Liver (tissue), 9 donors: ENCODE data around the gene TMEM139. TPM values are rescaled to one million over a fixed set of nuclear protein-coding genes. Genes with fewer than 3 reads are reported as not detected.

Experiments
- DNase-seq: peaks from one replicate; pipeline ENCODE4 v3.0.0-alpha.2; 2017; ENCODE audit warnings: low spot score
- H3K27ac ChIP-seq, 2 donors: one replicate each; pipeline ENCODE4 v1.7.0; 2013; ENCODE audit warnings: inconsistent platforms in 2 of 2, low read length in 2 of 2, control low read depth in 1 of 2, low read depth in 1 of 2, mild to moderate bottlenecking in 1 of 2
- H3K27me3 ChIP-seq, 4 donors: one replicate each; pipeline versions ENCODE4 v1.6.1 to v1.7.0; 2013; ENCODE audit warnings: low read length in 3 of 4, inconsistent platforms in 1 of 4, mild to moderate bottlenecking in 1 of 4, moderate library complexity in 1 of 4; ENCODE audit not compliant: control insufficient read depth in 4 of 4, insufficient read depth in 4 of 4
- H3K36me3 ChIP-seq, 4 donors: one replicate each; pipeline versions ENCODE4 v1.6.1 to v1.7.0; 2013; ENCODE audit warnings: low read length in 3 of 4, mild to moderate bottlenecking in 3 of 4, low read depth in 1 of 4, moderate library complexity in 1 of 4; ENCODE audit not compliant: control insufficient read depth in 4 of 4, insufficient read depth in 3 of 4
- H3K4me1 ChIP-seq, 4 donors: one replicate each; pipeline versions ENCODE4 v1.6.1 to v1.7.0; 2013; ENCODE audit warnings: low read length in 3 of 4, mild to moderate bottlenecking in 3 of 4, moderate library complexity in 1 of 4; ENCODE audit not compliant: control insufficient read depth in 4 of 4, insufficient read depth in 4 of 4
- H3K4me3 ChIP-seq, 3 donors: one replicate each; pipeline versions ENCODE4 v1.6.1 to v1.7.0; 2013; ENCODE audit warnings: low read length in 3 of 3, control low read depth in 1 of 3, low read depth in 1 of 3, mild to moderate bottlenecking in 1 of 3
- H3K9ac ChIP-seq, 2 donors: one replicate each; pipeline ENCODE4 v1.7.0; 2013; ENCODE audit warnings: low read length in 2 of 2, mild to moderate bottlenecking in 2 of 2, moderate library complexity in 2 of 2, control low read depth in 1 of 2, low read depth in 1 of 2
- H3K9me3 ChIP-seq, 4 donors: one replicate each; pipeline versions ENCODE4 v1.6.1 to v1.7.0; 2013; ENCODE audit warnings: low read length in 3 of 4; ENCODE audit not compliant: control insufficient read depth in 4 of 4
- ATF3 ChIP-seq: IDR thresholded peaks from 2 replicates; pipeline ENCODE4 v1.6.1; 2016; ENCODE audit warnings: antibody characterized with exemption
- CTCF ChIP-seq: fragments of 150-350 bp; IDR thresholded peaks from 2 replicates; pipeline ENCODE4 v1.5.1; 2017; ENCODE audit warnings: improper control_type of control experiment, low read depth, low read length; ENCODE audit not compliant: missing input control
- EGR1 ChIP-seq, 2 donors: IDR thresholded peaks; 2 replicates each; pipeline ENCODE4 v1.6.1; 2016 to 2018; ENCODE audit warnings: antibody characterized with exemption in 2 of 2, low read depth in 2 of 2
- FOXA1 ChIP-seq: IDR thresholded peaks from 2 replicates; pipeline ENCODE4 v1.6.1; 2016; ENCODE audit warnings: antibody characterized with exemption
- FOXA2 ChIP-seq: IDR thresholded peaks from 2 replicates; pipeline ENCODE4 v1.6.1; 2016; ENCODE audit warnings: antibody characterized with exemption
- HNF4A ChIP-seq, 2 donors: conservative IDR thresholded peaks; 2 replicates each; pipeline ENCODE4 v1.6.1; 2016; ENCODE audit warnings: antibody characterized with exemption in 2 of 2, mild to moderate bottlenecking in 2 of 2
- JUND ChIP-seq, 2 donors: IDR thresholded peaks; 2 replicates each; pipeline ENCODE4 v1.6.1; 2016; ENCODE audit warnings: antibody characterized with exemption in 2 of 2
- NR2F2 ChIP-seq: IDR thresholded peaks from 2 replicates; pipeline ENCODE4 v1.6.1; 2016; ENCODE audit warnings: antibody characterized with exemption
- RAD21 ChIP-seq, 2 donors: IDR thresholded peaks; 2 replicates each; pipeline ENCODE4 v1.6.1; 2016; ENCODE audit warnings: antibody characterized with exemption in 2 of 2, mild to moderate bottlenecking in 2 of 2
- REST ChIP-seq: IDR thresholded peaks from 2 replicates; pipeline ENCODE4 v1.6.1; 2016; ENCODE audit warnings: antibody characterized with exemption, mild to moderate bottlenecking
- RXRA ChIP-seq, 2 donors: IDR thresholded peaks; 2 replicates each; pipeline ENCODE4 v1.6.1; 2017 to 2018; ENCODE audit warnings: antibody characterized with exemption in 2 of 2, mild to moderate bottlenecking in 1 of 2
- SP1 ChIP-seq: IDR thresholded peaks from 2 replicates; pipeline ENCODE4 v1.6.1; 2018; ENCODE audit warnings: antibody characterized with exemption, mild to moderate bottlenecking
- YY1 ChIP-seq: IDR thresholded peaks from 2 replicates; pipeline ENCODE4 v1.6.1; 2016; ENCODE audit warnings: antibody characterized with exemption, mild to moderate bottlenecking
- WGBS: extraction: QIAGEN DNeasy Blood & Tissue Kit; methylation state at CpG from one replicate; pipeline ENCODE4 v1.1.7; 2013; 5-methylcytosine and 5-hydroxymethylcytosine counted together
- polyA plus RNA-seq, 2 donors: library from polyadenylated mRNA; stranded (reverse) in 1 of 2; unstranded in 1 of 2; fragments of 200-250 nt in 1 of 2; fragments of >200 nt in 1 of 2; fragmentation: Nextera tagmentation in 1 of 2; extraction: Ambion mirVana in 1 of 2; gene quantifications; one replicate each; pipeline versions ENCODE4 v1.2.1 to v1.2.3, GENCODE V29; 2013 to 2015
- total RNA-seq, 2 donors: library from RNA; depleted of rRNA; stranded (reverse); fragments of >200 nt; gene quantifications; one replicate each; pipeline ENCODE4 v1.2.3, GENCODE V29; 2014
- TF ChIP-seq, protein P1 (sequence below): IDR thresholded peaks from 2 replicates; pipeline ENCODE4 v1.6.1; 2016; ENCODE audit warnings: antibody characterized with exemption
- TF ChIP-seq, protein P2 (sequence below): IDR thresholded peaks from 2 replicates; pipeline ENCODE4 v1.6.1; 2016; ENCODE audit warnings: antibody characterized with exemption
- donor health status: healthy.
- donor health status: healthy.
- donor health status: healthy.
- donor health status: healthy.
- donor health status: healthy.

TMEM139 gene
- total and polyA plus RNA-seq, 4 donors: 3.0 to 8.6 (median 5.5) TPM

DNA sequence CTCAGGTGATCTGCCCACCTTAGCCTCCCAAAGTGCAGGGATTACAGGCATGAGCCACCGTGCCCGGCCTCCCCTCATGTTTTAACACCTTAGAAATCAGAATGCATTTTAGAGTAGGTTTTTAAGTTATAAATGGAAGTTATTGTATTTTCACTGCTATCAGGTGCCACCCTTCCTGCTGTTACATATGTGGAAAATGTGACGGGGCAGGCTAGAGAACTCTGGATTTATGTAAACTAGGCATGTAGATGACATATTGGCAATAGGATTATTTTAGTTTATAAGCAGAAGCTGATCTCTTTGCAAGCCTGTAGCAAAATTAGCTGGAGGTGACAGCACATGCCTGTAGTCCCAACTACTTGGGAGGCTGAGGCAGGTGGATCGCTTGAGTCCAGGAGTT lies 5.5 kb downstream of the TMEM139 start (continued):
- TF ChIP-seq RAD21 (IDR thresholded peaks at IDR 0.05) (no peak), EGR1 (IDR thresholded peaks at IDR 0.05; ENCODE audit: low read depth in 2 of 2) (no peak), FOXA2 (no peak), CTCF (no peak)

DNA sequence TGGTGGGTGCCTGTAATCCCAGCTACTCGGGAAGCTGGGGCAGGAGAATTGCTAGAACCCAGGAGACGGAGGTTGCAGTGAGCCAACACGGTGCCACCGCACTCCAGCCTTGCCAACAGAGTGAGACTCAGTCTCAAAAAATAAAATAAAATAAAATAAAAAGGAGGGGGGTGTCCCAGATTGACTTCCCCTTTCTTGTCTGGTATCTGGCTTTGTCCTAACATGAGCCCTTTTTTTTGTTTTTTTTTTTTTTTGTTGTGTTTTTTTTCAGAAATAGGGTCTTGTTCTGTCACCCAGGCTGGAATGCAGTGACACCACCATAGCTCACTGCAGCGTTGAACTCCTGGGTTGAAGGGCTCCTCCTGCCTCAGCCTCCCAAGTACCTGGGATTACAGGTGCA lies 8.1 kb downstream of the TMEM139 start:
- Histone ChIP-seq H3K4me1 (peaks cover 0 to 17% (median 8%) of the 10 kb centered on the region in 4 donors), H3K27ac (no peak overlapping the region), H3K27me3 (no peaks in the 10 kb centered on the region), H3K9ac (no peak overlapping the region), H3K4me3 (no peak overlapping the region), H3K9me3 (no peaks in the 10 kb centered on the region), H3K36me3 (peaks cover 11 to 43% (median 36%) of the 10 kb centered on the region in 4 donors)
- no peak for TF ChIP-seq JUND (IDR thresholded peaks at IDR 0.05)
- no peak for TF ChIP-seq FOXA2
- no peak for TF ChIP-seq ATF3
- no peak for TF ChIP-seq RXRA (IDR thresholded peaks at IDR 0.05)
- TF ChIP-seq CTCF: no peak
- TF ChIP-seq, protein P1, sequence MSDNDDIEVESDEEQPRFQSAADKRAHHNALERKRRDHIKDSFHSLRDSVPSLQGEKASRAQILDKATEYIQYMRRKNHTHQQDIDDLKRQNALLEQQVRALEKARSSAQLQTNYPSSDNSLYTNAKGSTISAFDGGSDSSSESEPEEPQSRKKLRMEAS: no peak
- no peak for TF ChIP-seq RAD21 (IDR thresholded peaks at IDR 0.05)
- no peak for TF ChIP-seq SP1
- TF ChIP-seq HNF4A (conservative IDR thresholded peaks at IDR 0.05): no peak
- TF ChIP-seq NR2F2: no peak
- TF ChIP-seq FOXA1: no peak
- TF ChIP-seq YY1: no peak
- no peak for TF ChIP-seq REST
- TF ChIP-seq, protein P2, sequence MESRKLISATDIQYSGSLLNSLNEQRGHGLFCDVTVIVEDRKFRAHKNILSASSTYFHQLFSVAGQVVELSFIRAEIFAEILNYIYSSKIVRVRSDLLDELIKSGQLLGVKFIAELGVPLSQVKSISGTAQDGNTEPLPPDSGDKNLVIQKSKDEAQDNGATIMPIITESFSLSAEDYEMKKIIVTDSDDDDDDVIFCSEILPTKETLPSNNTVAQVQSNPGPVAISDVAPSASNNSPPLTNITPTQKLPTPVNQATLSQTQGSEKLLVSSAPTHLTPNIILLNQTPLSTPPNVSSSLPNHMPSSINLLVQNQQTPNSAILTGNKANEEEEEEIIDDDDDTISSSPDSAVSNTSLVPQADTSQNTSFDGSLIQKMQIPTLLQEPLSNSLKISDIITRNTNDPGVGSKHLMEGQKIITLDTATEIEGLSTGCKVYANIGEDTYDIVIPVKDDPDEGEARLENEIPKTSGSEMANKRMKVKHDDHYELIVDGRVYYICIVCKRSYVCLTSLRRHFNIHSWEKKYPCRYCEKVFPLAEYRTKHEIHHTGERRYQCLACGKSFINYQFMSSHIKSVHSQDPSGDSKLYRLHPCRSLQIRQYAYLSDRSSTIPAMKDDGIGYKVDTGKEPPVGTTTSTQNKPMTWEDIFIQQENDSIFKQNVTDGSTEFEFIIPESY: no peak
- WGBS: 98% methylated on average over 5 of the region's 5 CpGs
- no peak for DNase-seq
